Keratinocyte (primary cell): Measurements from ENCODE around the gene HMSD. TPM values are rescaled to one million over a fixed set of nuclear protein-coding genes. Genes with fewer than 3 reads are reported as not detected.
A peak's percentile ranks its signal among the peaks of the same experiment; 100 is the strongest.

Experiments used
- DNase-seq: peaks from one replicate; pipeline ENCODE4 v3.0.0-alpha.2; 2011; ENCODE audit warnings: low read depth, missing footprints, low spot score
- FAIRE-seq: peaks from 2 replicates; lab custom pipeline; 2011; peaks lifted over from hg19 to GRCh38; lab: Jason Lieb, UNC
- H2AFZ ChIP-seq: 2 replicates; pipeline ENCODE4 v1.6.0; 2012; ENCODE audit warnings: low read length, control low read depth, inconsistent platforms; ENCODE audit not compliant: control insufficient read depth
- H3K27ac ChIP-seq: 2 replicates; pipeline ENCODE4 v1.5.1; 2011; ENCODE audit warnings: low read length; ENCODE audit not compliant: control insufficient read depth, insufficient read depth
- H3K27me3 ChIP-seq: 3 replicates; pipeline ENCODE4 v1.6.0; 2011; ENCODE audit warnings: low read length; ENCODE audit not compliant: control insufficient read depth, insufficient read depth; ENCODE audit errors: extremely low read depth
- H3K36me3 ChIP-seq, 2 experiments: 2 replicates in 1 of 2; 3 replicates in 1 of 2; pipeline ENCODE4 v1.5.1; 2011; ENCODE audit warnings: low read length in 2 of 2, mild to moderate bottlenecking in 1 of 2; ENCODE audit not compliant: control insufficient read depth in 2 of 2, insufficient read depth in 2 of 2; ENCODE audit errors: extremely low read depth in 1 of 2
- H3K4me1 ChIP-seq: 3 replicates; pipeline ENCODE4 v1.5.1; 2011; ENCODE audit warnings: low read length; ENCODE audit not compliant: control insufficient read depth, insufficient read depth; ENCODE audit errors: extremely low read depth
- H3K4me2 ChIP-seq: 3 replicates; pipeline ENCODE4 v1.6.0; 2011; ENCODE audit warnings: low read depth, low read length; ENCODE audit not compliant: control insufficient read depth, insufficient read depth; ENCODE audit errors: extremely low read depth
- H3K4me3 ChIP-seq, 3 experiments: fragments of 200-600 bp in 1 of 3; sonication (generic) in 1 of 3; 2 replicates in 2 of 3; 3 replicates in 1 of 3; pipeline ENCODE4 v1.5.1; 2011 to 2016; ENCODE audit warnings: low read length in 3 of 3, mild to moderate bottlenecking in 3 of 3, control low read depth in 2 of 3, inconsistent platforms in 1 of 3, low read depth in 1 of 3, mixed read lengths in 1 of 3, mixed run types in 1 of 3, moderate library complexity in 1 of 3; ENCODE audit not compliant: control insufficient read depth in 2 of 3, insufficient read depth in 2 of 3; ENCODE audit errors: extremely low read depth in 1 of 3
- H3K79me2 ChIP-seq: 2 replicates; pipeline ENCODE4 v1.6.0; 2012; ENCODE audit warnings: low read length; ENCODE audit not compliant: control insufficient read depth, insufficient read depth
- H3K9ac ChIP-seq: 3 replicates; pipeline ENCODE4 v1.6.0; 2011; ENCODE audit warnings: low read length; ENCODE audit not compliant: control insufficient read depth, insufficient read depth; ENCODE audit errors: extremely low read depth
- H3K9me1 ChIP-seq: 3 replicates; pipeline ENCODE4 v1.6.0; 2011; ENCODE audit warnings: low read length; ENCODE audit not compliant: control insufficient read depth, insufficient read depth; ENCODE audit errors: extremely low read depth
- H3K9me3 ChIP-seq: 2 replicates; pipeline ENCODE4 v1.5.1; 2012; ENCODE audit warnings: low read depth, low read length; ENCODE audit not compliant: control insufficient read depth
- H4K20me1 ChIP-seq: 3 replicates; pipeline ENCODE4 v1.6.0; 2011; ENCODE audit warnings: low read length; ENCODE audit not compliant: control insufficient read depth, insufficient read depth; ENCODE audit errors: extremely low read depth
- EZH2 ChIP-seq: IDR thresholded peaks from one replicate; pipeline ENCODE4 v1.6.1; 2012; ENCODE audit warnings: inconsistent platforms, mild to moderate bottlenecking, low read length, moderate library complexity
- dilution Hi-C: fragments of 300-500 bp; cut with MboI; formaldehyde crosslinking; loops from one replicate; pipeline ENCODE4 v1.7.0; 2020; ENCODE audit warnings: low sequenced_read_pairs; ENCODE audit not compliant: extremely low pct_ligation_motif_present
- polyA plus RNA-seq, 5 experiments: library from polyadenylated mRNA; depleted of rRNA in 3 of 5; stranded (reverse) in 3 of 5; stranded (forward) in 1 of 5; unstranded in 1 of 5; fragments of >200 nt; gene quantifications; 1 replicate in 1 of 5; 2 replicates in 3 of 5; 3 replicates in 1 of 5; pipeline versions ENCODE4 v1.2.1 to v1.2.3, GENCODE V29; 2011 to 2012; ENCODE audit warnings: missing spikeins in 2 of 5, low read depth in 1 of 5, low replicate concordance in 1 of 5
- TF ChIP-seq, protein P1 (sequence below), 3 experiments: IDR thresholded peaks in 1 of 3; conservative IDR thresholded peaks in 1 of 3; optimal IDR thresholded peaks in 1 of 3; 2 replicates in 2 of 3; 3 replicates in 1 of 3; pipeline versions ENCODE3 to v1.5.1; 2011; ENCODE audit warnings: low read length in 3 of 3, mild to moderate bottlenecking in 3 of 3, moderate library complexity in 2 of 3, control low read depth in 1 of 3, inconsistent platforms in 1 of 3; ENCODE audit not compliant: insufficient read depth in 2 of 3; ENCODE audit errors: extremely low read depth in 1 of 3

Gene HMSD
- polyA plus RNA-seq, 1 donor (not counting 4 experiments of a cell fraction or from before 2014, with no cell fraction given) = 1.2 TPM

DNA sequence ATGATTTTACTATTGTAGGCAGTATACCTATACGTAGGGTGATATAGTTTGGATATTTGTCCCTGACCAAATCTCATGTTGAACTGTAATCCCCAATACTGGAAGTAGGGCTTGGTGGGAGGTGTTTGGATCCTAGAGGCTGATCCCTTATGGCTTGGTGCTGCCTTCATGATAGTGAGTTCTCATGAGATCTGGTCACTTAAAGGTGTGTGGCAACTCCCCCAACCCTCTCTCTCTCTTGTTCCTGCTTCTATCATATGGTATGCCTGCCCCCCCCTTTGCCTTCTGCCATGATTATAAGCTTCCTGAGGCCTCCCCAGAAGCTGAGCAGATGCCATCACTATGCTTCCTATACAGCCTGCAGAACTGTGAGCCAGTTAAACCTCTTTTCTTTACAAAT is 43.0 kb upstream of the HMSD start:
- H3K4me2 ChIP-seq = no peak overlapping the region
- no peaks in the 10 kb centered on the region for H4K20me1 ChIP-seq
- no peak overlapping the region for H3K4me3 ChIP-seq
- no peak overlapping the region for H2AFZ ChIP-seq
- H3K9me3 ChIP-seq = no peaks in the 10 kb centered on the region
- FAIRE-seq = no peak
- peaks cover 13% of the 10 kb centered on the region for H3K4me1 ChIP-seq
- peaks cover 8 to 9% of the 10 kb centered on the region in 2 experiments for H3K36me3 ChIP-seq
- H3K9me1 ChIP-seq = no peaks in the 10 kb centered on the region
- H3K79me2 ChIP-seq = no peaks in the 10 kb centered on the region
- TF ChIP-seq, protein P1, sequence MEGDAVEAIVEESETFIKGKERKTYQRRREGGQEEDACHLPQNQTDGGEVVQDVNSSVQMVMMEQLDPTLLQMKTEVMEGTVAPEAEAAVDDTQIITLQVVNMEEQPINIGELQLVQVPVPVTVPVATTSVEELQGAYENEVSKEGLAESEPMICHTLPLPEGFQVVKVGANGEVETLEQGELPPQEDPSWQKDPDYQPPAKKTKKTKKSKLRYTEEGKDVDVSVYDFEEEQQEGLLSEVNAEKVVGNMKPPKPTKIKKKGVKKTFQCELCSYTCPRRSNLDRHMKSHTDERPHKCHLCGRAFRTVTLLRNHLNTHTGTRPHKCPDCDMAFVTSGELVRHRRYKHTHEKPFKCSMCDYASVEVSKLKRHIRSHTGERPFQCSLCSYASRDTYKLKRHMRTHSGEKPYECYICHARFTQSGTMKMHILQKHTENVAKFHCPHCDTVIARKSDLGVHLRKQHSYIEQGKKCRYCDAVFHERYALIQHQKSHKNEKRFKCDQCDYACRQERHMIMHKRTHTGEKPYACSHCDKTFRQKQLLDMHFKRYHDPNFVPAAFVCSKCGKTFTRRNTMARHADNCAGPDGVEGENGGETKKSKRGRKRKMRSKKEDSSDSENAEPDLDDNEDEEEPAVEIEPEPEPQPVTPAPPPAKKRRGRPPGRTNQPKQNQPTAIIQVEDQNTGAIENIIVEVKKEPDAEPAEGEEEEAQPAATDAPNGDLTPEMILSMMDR (optimal IDR thresholded peaks at IDR 0.05 in 1 of 3, IDR thresholded peaks at IDR 0.05 in 1 of 3, conservative IDR thresholded peaks at IDR 0.05 in 1 of 3; ENCODE audit: extremely low read depth in 1 of 3, insufficient read depth in 2 of 3, low read length in 3 of 3) = no peak
- TF ChIP-seq EZH2 = no peak
- dilution Hi-C loops = no loop called here
- no peak overlapping the region for H3K27ac ChIP-seq
- no peak overlapping the region for H3K9ac ChIP-seq
- H3K27me3 ChIP-seq = no peaks in the 10 kb centered on the region
- DNase-seq = no peak

DNA sequence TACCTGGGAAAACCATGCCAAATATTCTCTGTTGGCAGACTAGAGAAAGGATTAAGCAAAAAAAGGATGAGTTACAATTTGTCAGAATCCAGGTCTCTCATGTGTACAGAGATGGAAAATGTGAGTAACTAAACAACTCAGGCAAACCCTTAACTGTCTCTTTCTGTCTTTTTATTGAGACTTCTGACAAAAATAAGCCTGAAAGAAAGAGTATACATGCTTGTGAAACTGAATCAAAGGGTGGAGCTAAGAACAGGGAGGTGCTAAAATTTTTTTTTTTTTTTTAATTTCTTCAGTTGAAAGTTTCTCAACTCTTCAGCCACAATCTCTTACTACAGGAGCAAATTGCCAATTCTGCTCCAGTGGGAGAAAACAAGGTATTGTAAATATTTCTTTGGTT is 41.4 kb upstream of the HMSD start, which contains the start of gene SERPINB10:
SERPINB10 (plus strand) TSS at position 295 of the 400 bp plus-strand sequence. CDS start 7,553 bp downstream, outside the sequence.
- Histone ChIP-seq H3K79me2 (no peaks in the 10 kb centered on the region), H3K27ac (no peak within 1 kb of the TSS), H3K4me2 (no peak within 1 kb of the TSS), H3K9ac (no peak within 1 kb of the TSS), H3K36me3 (peaks cover 5 to 7% of the 10 kb centered on the region in 2 experiments), H3K4me1 (peaks cover 13% of the 10 kb centered on the region), H4K20me1 (no peaks in the 10 kb centered on the region), H3K4me3 (no peak within 1 kb of the TSS), H2AFZ (no peak within 1 kb of the TSS), H3K27me3 (no peaks in the 10 kb centered on the region), H3K9me3 (no peaks in the 10 kb centered on the region), H3K9me1 (no peaks in the 10 kb centered on the region)
- peak; percentile 5 for DNase-seq
- TF ChIP-seq EZH2 = no peak
- TF ChIP-seq, protein P1 (optimal IDR thresholded peaks at IDR 0.05 in 1 of 3, IDR thresholded peaks at IDR 0.05 in 1 of 3, conservative IDR thresholded peaks at IDR 0.05 in 1 of 3; ENCODE audit: extremely low read depth in 1 of 3, insufficient read depth in 2 of 3, low read length in 3 of 3) = no peak
- dilution Hi-C loops = no loop called here
- no peak for FAIRE-seq
